Right lobe of liver (tissue), 6 donors: ENCODE measurements around the gene CHRM2. TPM values are rescaled to one million over a fixed set of nuclear protein-coding genes. Genes with fewer than 3 reads are reported as not detected.

Experiments
- ATAC-seq, 4 donors: fragments of 200-7000 bp; cut with Tn5 transposase; one replicate each; pipeline ENCODE4 v1.9.1; 2020; ENCODE audit warnings: mild to moderate bottlenecking in 4 of 4, moderate library complexity in 4 of 4
- DNase-seq, 3 donors: peaks; one replicate each; pipeline ENCODE4 v3.0.0-alpha.2; 2020
- H3K27ac ChIP-seq, 3 donors: fragments of 200-600 bp; one replicate each; pipeline ENCODE4 v1.8.0; 2022
- H3K27me3 ChIP-seq, 2 donors: fragments of 200-600 bp; one replicate each; pipeline ENCODE4 v1.8.0; 2022
- H3K36me3 ChIP-seq, 4 donors: fragments of 200-600 bp; sonication (generic) in 1 of 4; one replicate each; pipeline versions ENCODE4 v1.5.1 to v1.8.0; 2017 to 2022; ENCODE audit warnings: control low read depth in 1 of 4
- H3K4me1 ChIP-seq, 4 donors: fragments of 200-600 bp; sonication (generic) in 1 of 4; one replicate each; pipeline versions ENCODE4 v1.5.1 to v1.8.0; 2017 to 2022; ENCODE audit warnings: control low read depth in 1 of 4
- H3K4me3 ChIP-seq, 3 donors: fragments of 200-600 bp; one replicate each; pipeline ENCODE4 v1.8.0; 2022
- H3K9me3 ChIP-seq, 4 donors: fragments of 200-600 bp; sonication (generic) in 1 of 4; one replicate each; pipeline versions ENCODE4 v1.5.1 to v1.8.0; 2017 to 2022; ENCODE audit warnings: control low read depth in 1 of 4
- POLR2A ChIP-seq: fragments of 450-650 bp; IDR thresholded peaks from one replicate; pipeline ENCODE4 v1.6.1; 2017; ENCODE audit warnings: antibody characterized with exemption, mild to moderate bottlenecking
- WGBS: methylation state at CpG from one replicate; pipeline ENCODE4 v1.1.6; 2018; ENCODE audit warnings: low coverage, low lambda C conversion rate; ENCODE audit not compliant: insufficient coverage; ENCODE audit errors: missing lambda C conversion rate; 5-methylcytosine and 5-hydroxymethylcytosine counted together
- intact Hi-C, 2 donors: fragments of 100-400 bp; cut with DNase I; formaldehyde crosslinking; loops; one replicate each; pipeline versions ENCODE4 v1.11.2 to v1.14.1; 2022
- total RNA-seq, 6 experiments: library from RNA; depleted of rRNA in 2 of 6; stranded (reverse); fragments of >200 nt in 2 of 6; fragmentation: NEBNext Ultra II Directional in 3 of 6; extraction: Animal tissue kit (Norgen Biotek cat#: 25700) in 3 of 6; gene quantifications; one replicate each; pipeline versions ENCODE4 v1.1.0 to v1.2.4, GENCODE V29; 2016 to 2023
- TF ChIP-seq, protein P1 (sequence below), 4 donors: fragments of 200-600 bp in 3 of 4; fragments of 450-650 bp in 1 of 4; IDR thresholded peaks; one replicate each; pipeline versions ENCODE4 v1.5.1 to v1.8.0; 2016 to 2022; ENCODE audit warnings: antibody characterized with exemption in 4 of 4, mild to moderate bottlenecking in 2 of 4
- donor health status: DM: no; HTN: yes; CAD: no.
- donor health status: DM: no; HTN: no; CAD: no.
- donor health status: DM: no; HTN: no; CAD: no.
- donor health status: DM: no; HTN: yes; CAD: no.
- donor health status: DM: no; HTN: yes; CAD: no.

Gene CHRM2
- total RNA-seq, 6 experiments from 2014 or later, result 0.25 to 1.1 (median 0.41) TPM

- Histone ChIP-seq H3K4me3 (no peak overlapping the region), H3K27ac (no peak overlapping the region), H3K36me3 (no peaks in the 10 kb centered on the region), H3K4me1 (no peaks in the 10 kb centered on the region), H3K27me3 (no peaks in the 10 kb centered on the region), H3K9me3 (no peaks in the 10 kb centered on the region)
- intact Hi-C loops, result no loop called here
- ATAC-seq (no peak), DNase-seq (no peak)
- TF ChIP-seq, protein P1, sequence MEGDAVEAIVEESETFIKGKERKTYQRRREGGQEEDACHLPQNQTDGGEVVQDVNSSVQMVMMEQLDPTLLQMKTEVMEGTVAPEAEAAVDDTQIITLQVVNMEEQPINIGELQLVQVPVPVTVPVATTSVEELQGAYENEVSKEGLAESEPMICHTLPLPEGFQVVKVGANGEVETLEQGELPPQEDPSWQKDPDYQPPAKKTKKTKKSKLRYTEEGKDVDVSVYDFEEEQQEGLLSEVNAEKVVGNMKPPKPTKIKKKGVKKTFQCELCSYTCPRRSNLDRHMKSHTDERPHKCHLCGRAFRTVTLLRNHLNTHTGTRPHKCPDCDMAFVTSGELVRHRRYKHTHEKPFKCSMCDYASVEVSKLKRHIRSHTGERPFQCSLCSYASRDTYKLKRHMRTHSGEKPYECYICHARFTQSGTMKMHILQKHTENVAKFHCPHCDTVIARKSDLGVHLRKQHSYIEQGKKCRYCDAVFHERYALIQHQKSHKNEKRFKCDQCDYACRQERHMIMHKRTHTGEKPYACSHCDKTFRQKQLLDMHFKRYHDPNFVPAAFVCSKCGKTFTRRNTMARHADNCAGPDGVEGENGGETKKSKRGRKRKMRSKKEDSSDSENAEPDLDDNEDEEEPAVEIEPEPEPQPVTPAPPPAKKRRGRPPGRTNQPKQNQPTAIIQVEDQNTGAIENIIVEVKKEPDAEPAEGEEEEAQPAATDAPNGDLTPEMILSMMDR (IDR thresholded peaks at IDR 0.05), result no peak
- TF ChIP-seq POLR2A, result no peak
- 45% methylated on average over 3 of the region's 3 CpGs for WGBS
Measured at GRCh38 chr7:137001478-137001877, 133.0 kb downstream of the CHRM2 start.

GRCh38 chr7:137003086-137003485 is 134.6 kb downstream of the CHRM2 start:
- intact Hi-C loops, result no loop called here
- 36% methylated on average over 2 of the region's 2 CpGs for WGBS
- DNase-seq (no peak), ATAC-seq (no peak)
- Histone ChIP-seq H3K36me3 (no peaks in the 10 kb centered on the region), H3K9me3 (no peaks in the 10 kb centered on the region), H3K4me3 (no peak overlapping the region), H3K4me1 (no peaks in the 10 kb centered on the region), H3K27ac (no peak overlapping the region), H3K27me3 (no peaks in the 10 kb centered on the region)
- TF ChIP-seq, protein P1 (IDR thresholded peaks at IDR 0.05), result no peak
- no peak for TF ChIP-seq POLR2A

DNA sequence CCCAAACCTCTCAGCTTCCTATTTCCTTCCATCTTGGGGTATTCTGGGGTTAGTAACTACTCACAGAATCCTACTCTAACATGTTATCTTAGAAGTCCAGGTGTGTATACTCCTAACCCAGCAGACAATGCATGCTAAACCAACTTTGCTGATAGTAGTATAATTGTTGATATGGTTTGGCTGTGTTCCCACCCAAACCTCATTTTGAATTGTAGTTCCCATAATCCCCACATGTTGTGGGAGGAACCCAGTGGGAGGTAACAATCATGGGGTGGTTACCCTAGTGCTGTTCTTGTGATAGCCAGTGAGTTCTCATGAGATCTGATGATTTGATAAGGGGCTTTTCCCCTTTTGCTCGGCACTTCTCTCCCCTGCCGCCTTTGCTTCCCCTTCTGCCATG is 135.1 kb downstream of the CHRM2 start:
- no peak overlapping the region for H3K4me3 ChIP-seq
- ATAC-seq (no peak), DNase-seq (no peak)
- H3K27me3 ChIP-seq, result no peaks in the 10 kb centered on the region
- no peaks in the 10 kb centered on the region for H3K4me1 ChIP-seq
- H3K36me3 ChIP-seq, result no peaks in the 10 kb centered on the region
- 41% methylated on average over 2 of the region's 2 CpGs for WGBS
- no peaks in the 10 kb centered on the region for H3K9me3 ChIP-seq
- intact Hi-C loops, result no loop called here
- H3K27ac ChIP-seq, result no peak overlapping the region
- TF ChIP-seq POLR2A, result no peak
- TF ChIP-seq, protein P1 (IDR thresholded peaks at IDR 0.05), result no peak

GRCh38 chr7:137005873-137006272 is 137.4 kb downstream of the CHRM2 start:
- WGBS, result 37% methylated on average over 3 of the region's 3 CpGs
- ATAC-seq, result no peak
- Histone ChIP-seq H3K4me3 (no peak overlapping the region), H3K27me3 (no peaks in the 10 kb centered on the region), H3K9me3 (no peaks in the 10 kb centered on the region), H3K4me1 (no peaks in the 10 kb centered on the region), H3K36me3 (no peaks in the 10 kb centered on the region), H3K27ac (no peak overlapping the region)
- intact Hi-C loops, result no loop called here
- no peak for TF ChIP-seq POLR2A
- TF ChIP-seq, protein P1 (IDR thresholded peaks at IDR 0.05), result no peak
- no peak for DNase-seq

DNA sequence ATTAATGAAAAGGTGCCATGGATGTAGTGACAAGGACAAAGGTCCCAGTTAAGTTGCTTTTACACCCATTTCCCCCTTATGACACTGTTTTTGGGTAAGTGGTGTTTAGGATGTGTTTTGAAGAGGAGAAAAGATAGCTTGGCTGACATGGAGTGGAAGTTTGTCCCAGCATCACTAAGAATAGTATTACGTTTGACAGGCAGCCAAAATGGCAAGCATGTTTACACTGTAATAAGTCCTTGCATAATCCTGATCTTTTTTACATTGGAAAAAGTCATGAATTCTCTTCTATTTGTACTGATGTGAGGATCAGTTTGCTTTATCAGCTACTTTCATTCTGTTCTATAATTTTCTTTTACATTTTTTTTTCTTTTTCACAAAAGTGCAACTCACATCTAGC is 137.8 kb downstream of the CHRM2 start:
- 27% methylated on average over 1 of the region's 1 CpG for WGBS
- H3K4me1 ChIP-seq, result no peaks in the 10 kb centered on the region
- no peak for TF ChIP-seq POLR2A
- TF ChIP-seq, protein P1 (IDR thresholded peaks at IDR 0.05), result no peak
- no peaks in the 10 kb centered on the region for H3K36me3 ChIP-seq
- no peaks in the 10 kb centered on the region for H3K27me3 ChIP-seq
- no peak overlapping the region for H3K4me3 ChIP-seq
- no peak overlapping the region for H3K27ac ChIP-seq
- DNase-seq, result no peak
- H3K9me3 ChIP-seq, result no peaks in the 10 kb centered on the region
- intact Hi-C loops, result no loop called here
- peak in 1 of 4 donors; percentile 53 for ATAC-seq
